ENCODE results near the gene GID8.

GID8 gene

GRCh38 chr20:62991196-62991807 is 53.4 kb downstream of the GID8 start:
- Histone ChIP-seq H3K36me3 (ENCODE audit: insufficient read depth, low read length) (no peaks in the 10 kb centered on the region), H3K27ac (ENCODE audit: low read depth, low read length) (no peak overlapping the region), H3K4me3 (ENCODE audit: low read depth in 1 of 2, low read length in 2 of 2) (no peak overlapping the region), H3K9ac (ENCODE audit: low read length) (no peak overlapping the region), H3K9me3 (ENCODE audit: low read length) (no peaks in the 10 kb centered on the region), H3K4me1 (ENCODE audit: insufficient read depth, low read length) (no peaks in the 10 kb centered on the region), H3K27me3 (ENCODE audit: control insufficient read depth in 1 of 2, insufficient read depth in 2 of 2, low read length in 2 of 2) (peaks cover 0 to 15% of the 10 kb centered on the region in 2 donors)

- Histone ChIP-seq H3K4me3 (ENCODE audit: low read depth in 1 of 2, low read length in 2 of 2) (no peak overlapping the region), H3K27ac (ENCODE audit: low read depth, low read length) (no peak overlapping the region), H3K36me3 (ENCODE audit: insufficient read depth, low read length) (no peaks in the 10 kb centered on the region), H3K9ac (ENCODE audit: low read length) (no peak overlapping the region), H3K9me3 (ENCODE audit: low read length) (no peaks in the 10 kb centered on the region), H3K27me3 (ENCODE audit: control insufficient read depth in 1 of 2, insufficient read depth in 2 of 2, low read length in 2 of 2) (peaks cover 0 to 15% of the 10 kb centered on the region in 2 donors), H3K4me1 (ENCODE audit: insufficient read depth, low read length) (no peaks in the 10 kb centered on the region)
Measured at GRCh38 chr20:62991863-62992262, 53.9 kb downstream of the GID8 start.

GRCh38 chr20:62993856-62994494 is 56.0 kb downstream of the GID8 start:
- Histone ChIP-seq H3K4me1 (ENCODE audit: insufficient read depth, low read length) (no peaks in the 10 kb centered on the region), H3K9me3 (ENCODE audit: low read length) (no peaks in the 10 kb centered on the region), H3K27ac (ENCODE audit: low read depth, low read length) (no peak overlapping the region), H3K4me3 (ENCODE audit: low read depth in 1 of 2, low read length in 2 of 2) (no peak overlapping the region), H3K36me3 (ENCODE audit: insufficient read depth, low read length) (no peaks in the 10 kb centered on the region), H3K9ac (ENCODE audit: low read length) (no peak overlapping the region), H3K27me3 (ENCODE audit: control insufficient read depth in 1 of 2, insufficient read depth in 2 of 2, low read length in 2 of 2) (peaks cover 6 to 27% of the 10 kb centered on the region in 2 donors)

- Histone ChIP-seq H3K4me3 (ENCODE audit: low read depth in 1 of 2, low read length in 2 of 2) (no peak overlapping the region), H3K27me3 (ENCODE audit: control insufficient read depth in 1 of 2, insufficient read depth in 2 of 2, low read length in 2 of 2) (peaks cover 8 to 36% of the 10 kb centered on the region in 2 donors), H3K36me3 (ENCODE audit: insufficient read depth, low read length) (no peaks in the 10 kb centered on the region), H3K9me3 (ENCODE audit: low read length) (no peaks in the 10 kb centered on the region), H3K9ac (ENCODE audit: low read length) (no peak overlapping the region), H3K27ac (ENCODE audit: low read depth, low read length) (no peak overlapping the region), H3K4me1 (ENCODE audit: insufficient read depth, low read length) (no peaks in the 10 kb centered on the region)
Measured at GRCh38 chr20:62994869-62995281, 56.9 kb downstream of the GID8 start.

- Histone ChIP-seq H3K36me3 (ENCODE audit: insufficient read depth, low read length) (no peaks in the 10 kb centered on the region), H3K27ac (ENCODE audit: low read depth, low read length) (no peak overlapping the region), H3K9me3 (ENCODE audit: low read length) (no peaks in the 10 kb centered on the region), H3K4me3 (ENCODE audit: low read depth in 1 of 2, low read length in 2 of 2) (no peak overlapping the region), H3K4me1 (ENCODE audit: insufficient read depth, low read length) (no peaks in the 10 kb centered on the region), H3K9ac (ENCODE audit: low read length) (no peak overlapping the region), H3K27me3 (ENCODE audit: control insufficient read depth in 1 of 2, insufficient read depth in 2 of 2, low read length in 2 of 2) (peaks cover 8 to 36% of the 10 kb centered on the region in 2 donors)
Measured at GRCh38 chr20:62995481-62995880, 57.5 kb downstream of the GID8 start.

- H3K4me3 ChIP-seq (ENCODE audit: low read depth in 1 of 2, low read length in 2 of 2), result no peak overlapping the region
- no peak overlapping the region for H3K9ac ChIP-seq (ENCODE audit: low read length)
- no peaks in the 10 kb centered on the region for H3K9me3 ChIP-seq (ENCODE audit: low read length)
- H3K27ac ChIP-seq (ENCODE audit: low read depth, low read length), result no peak overlapping the region
- peaks cover 8 to 36% of the 10 kb centered on the region in 2 donors for H3K27me3 ChIP-seq (ENCODE audit: control insufficient read depth in 1 of 2, insufficient read depth in 2 of 2, low read length in 2 of 2)
- H3K36me3 ChIP-seq (ENCODE audit: insufficient read depth, low read length), result no peaks in the 10 kb centered on the region
- no peaks in the 10 kb centered on the region for H3K4me1 ChIP-seq (ENCODE audit: insufficient read depth, low read length)
Measured at GRCh38 chr20:62995898-62996595, 58.1 kb downstream of the GID8 start.

- no peaks in the 10 kb centered on the region for H3K9me3 ChIP-seq (ENCODE audit: low read length)
- no peaks in the 10 kb centered on the region for H3K36me3 ChIP-seq (ENCODE audit: insufficient read depth, low read length)
- no peak overlapping the region for H3K4me3 ChIP-seq (ENCODE audit: low read depth in 1 of 2, low read length in 2 of 2)
- H3K27me3 ChIP-seq (ENCODE audit: control insufficient read depth in 1 of 2, insufficient read depth in 2 of 2, low read length in 2 of 2), result peaks cover 8 to 36% of the 10 kb centered on the region in 2 donors
- H3K9ac ChIP-seq (ENCODE audit: low read length), result no peak overlapping the region
- H3K4me1 ChIP-seq (ENCODE audit: insufficient read depth, low read length), result no peaks in the 10 kb centered on the region
- no peak overlapping the region for H3K27ac ChIP-seq (ENCODE audit: low read depth, low read length)
Measured at GRCh38 chr20:62996596-62996982, 58.6 kb downstream of the GID8 start.

GRCh38 chr20:62997417-62998035 is 59.6 kb downstream of the GID8 start:
- Histone ChIP-seq H3K9ac (ENCODE audit: low read length) (no peak overlapping the region), H3K9me3 (ENCODE audit: low read length) (no peaks in the 10 kb centered on the region), H3K4me1 (ENCODE audit: insufficient read depth, low read length) (no peaks in the 10 kb centered on the region), H3K36me3 (ENCODE audit: insufficient read depth, low read length) (no peaks in the 10 kb centered on the region), H3K4me3 (ENCODE audit: low read depth in 1 of 2, low read length in 2 of 2) (no peak overlapping the region), H3K27ac (ENCODE audit: low read depth, low read length) (no peak overlapping the region), H3K27me3 (ENCODE audit: control insufficient read depth in 1 of 2, insufficient read depth in 2 of 2, low read length in 2 of 2) (peaks cover 8 to 36% of the 10 kb centered on the region in 2 donors)
